AG10803 (cell line): Measurements from ENCODE around the gene IQSEC2.

Experiments
- DNase-seq: peaks from one replicate; pipeline ENCODE4 v3.0.0; 2010; ENCODE audit warnings: low read depth
- H3K4me3 ChIP-seq: 2 replicates; pipeline ENCODE4 v1.5.1; 2011; ENCODE audit warnings: mild to moderate bottlenecking, low read length, control low read depth
- TF ChIP-seq, protein P1 (sequence below): conservative IDR thresholded peaks from 2 replicates; pipeline ENCODE4 v1.5.1; 2011; ENCODE audit warnings: mild to moderate bottlenecking, low read length, control low read depth, inconsistent platforms

Gene IQSEC2

DNA sequence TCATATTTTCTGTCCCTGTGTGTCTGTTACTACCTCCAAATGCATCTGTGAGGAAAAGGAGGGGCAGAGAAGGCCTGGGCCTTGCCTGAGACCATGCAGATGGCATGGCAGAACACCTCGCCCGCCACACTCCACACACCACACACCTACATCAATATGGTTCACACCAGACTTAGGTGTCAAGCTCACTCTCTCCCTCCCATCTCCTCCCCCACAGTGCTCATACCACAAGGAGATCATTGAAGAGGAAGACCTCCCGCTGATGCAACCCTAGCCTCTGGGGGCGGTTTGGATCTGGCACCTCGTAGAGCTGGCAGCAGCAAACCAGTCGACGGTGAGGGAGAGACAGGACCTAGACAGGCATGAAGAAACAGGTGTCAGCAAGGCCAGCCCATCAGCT, 39.8 kb downstream of the IQSEC2 start:
- H3K4me3 ChIP-seq, result no peak overlapping the region
- TF ChIP-seq, protein P1, sequence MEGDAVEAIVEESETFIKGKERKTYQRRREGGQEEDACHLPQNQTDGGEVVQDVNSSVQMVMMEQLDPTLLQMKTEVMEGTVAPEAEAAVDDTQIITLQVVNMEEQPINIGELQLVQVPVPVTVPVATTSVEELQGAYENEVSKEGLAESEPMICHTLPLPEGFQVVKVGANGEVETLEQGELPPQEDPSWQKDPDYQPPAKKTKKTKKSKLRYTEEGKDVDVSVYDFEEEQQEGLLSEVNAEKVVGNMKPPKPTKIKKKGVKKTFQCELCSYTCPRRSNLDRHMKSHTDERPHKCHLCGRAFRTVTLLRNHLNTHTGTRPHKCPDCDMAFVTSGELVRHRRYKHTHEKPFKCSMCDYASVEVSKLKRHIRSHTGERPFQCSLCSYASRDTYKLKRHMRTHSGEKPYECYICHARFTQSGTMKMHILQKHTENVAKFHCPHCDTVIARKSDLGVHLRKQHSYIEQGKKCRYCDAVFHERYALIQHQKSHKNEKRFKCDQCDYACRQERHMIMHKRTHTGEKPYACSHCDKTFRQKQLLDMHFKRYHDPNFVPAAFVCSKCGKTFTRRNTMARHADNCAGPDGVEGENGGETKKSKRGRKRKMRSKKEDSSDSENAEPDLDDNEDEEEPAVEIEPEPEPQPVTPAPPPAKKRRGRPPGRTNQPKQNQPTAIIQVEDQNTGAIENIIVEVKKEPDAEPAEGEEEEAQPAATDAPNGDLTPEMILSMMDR, result no peak
- no peak for DNase-seq

DNA sequence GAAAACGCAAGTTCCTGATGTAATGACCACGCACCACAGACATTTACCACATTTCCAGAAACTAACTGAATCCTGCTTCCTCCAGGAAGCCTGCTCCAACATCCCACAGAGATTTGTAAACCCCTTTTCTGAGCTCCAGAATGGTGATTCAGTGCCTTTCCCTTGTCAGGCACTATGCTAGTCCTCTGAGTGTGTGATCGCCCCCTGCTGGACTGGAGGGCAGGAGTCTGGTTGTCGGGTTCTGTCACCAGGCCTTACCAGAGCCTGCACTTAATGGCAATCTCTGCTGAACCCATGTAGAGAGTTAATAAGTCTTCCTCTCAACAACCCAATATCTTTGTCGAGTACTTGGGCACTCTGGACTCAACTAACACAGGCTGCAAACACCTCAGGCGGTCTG, 41.9 kb downstream of the IQSEC2 start:
- DNase-seq, result no peak
- TF ChIP-seq, protein P1, result no peak
- H3K4me3 ChIP-seq, result no peak overlapping the region

DNA sequence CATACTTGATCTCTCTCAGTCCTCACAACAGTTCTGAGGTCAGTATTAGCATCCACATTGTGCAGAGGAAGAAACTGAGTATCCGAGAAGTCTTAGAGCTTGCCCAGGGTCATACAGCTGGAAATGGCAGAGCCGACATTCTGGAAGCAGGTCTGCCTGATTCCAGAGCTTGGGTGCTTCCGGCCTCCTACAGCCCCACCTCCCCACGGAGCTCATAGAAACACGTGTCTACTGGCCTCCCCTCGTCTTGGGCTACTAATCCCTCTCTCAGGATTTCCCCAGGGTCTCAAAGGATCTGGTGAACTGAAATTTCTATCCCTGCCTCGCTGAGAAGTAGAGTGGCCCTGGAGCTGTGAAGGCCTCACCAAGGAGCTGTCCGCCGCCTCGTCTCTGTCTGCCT, 44.3 kb downstream of the IQSEC2 start:
- H3K4me3 ChIP-seq, result no peak overlapping the region
- DNase-seq, result no peak
- TF ChIP-seq, protein P1, result no peak

DNA sequence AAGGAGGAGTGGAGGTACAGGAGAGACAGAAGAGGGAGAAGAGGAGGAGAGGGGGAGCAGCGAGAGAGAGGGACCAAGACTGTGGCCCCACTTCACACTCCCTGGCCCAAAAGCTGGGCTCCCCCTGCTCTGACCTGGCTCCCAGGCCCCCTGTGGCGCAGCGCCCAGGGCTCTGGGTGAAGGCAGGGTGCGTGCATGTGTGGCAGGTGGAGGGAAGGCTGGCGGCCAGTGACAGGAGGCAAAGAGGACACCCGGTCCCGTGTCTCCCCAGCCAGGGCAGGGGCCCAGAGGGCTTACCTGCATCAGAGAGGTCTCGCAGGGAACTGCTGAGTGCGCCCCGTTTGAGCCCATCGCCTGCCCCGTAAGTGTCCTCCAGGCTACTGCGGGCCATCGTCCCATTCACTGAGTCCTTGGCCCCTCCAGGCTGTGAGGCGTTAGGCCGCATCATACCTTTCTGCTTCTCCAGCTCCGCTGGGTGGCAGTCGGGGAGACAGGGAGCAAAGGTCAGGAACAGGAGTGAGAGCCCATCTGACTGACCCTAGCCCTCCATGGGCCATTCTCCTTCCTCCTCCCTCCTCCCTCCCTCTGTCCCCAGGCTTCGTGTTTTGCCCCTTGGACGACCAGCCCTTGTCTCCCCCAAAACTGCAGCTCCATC, 45.2 kb downstream of the IQSEC2 start:
- H3K4me3 ChIP-seq, result no peak overlapping the region
- no peak for DNase-seq
- TF ChIP-seq, protein P1, result no peak

DNA sequence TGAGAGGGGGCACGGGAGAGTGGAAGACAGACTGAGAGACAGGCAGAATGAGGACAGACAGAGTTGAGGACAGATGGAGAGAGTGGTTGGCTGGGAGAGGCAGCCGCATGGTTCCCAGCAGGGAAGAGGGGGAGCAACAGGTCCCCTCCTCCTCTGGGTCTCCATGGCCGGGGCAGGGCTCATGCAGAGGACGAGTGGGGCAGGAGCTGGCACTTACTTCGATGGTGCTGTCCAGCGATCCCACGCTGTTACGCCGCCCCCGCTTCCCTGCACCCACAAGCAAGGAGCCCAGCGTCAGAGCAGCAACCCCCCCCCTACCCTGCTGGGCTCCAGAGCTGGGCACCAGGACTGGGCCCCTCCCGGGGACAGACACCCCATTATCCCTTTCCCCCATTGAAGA, 45.8 kb downstream of the IQSEC2 start:
- H3K4me3 ChIP-seq, result no peak overlapping the region
- TF ChIP-seq, protein P1, result no peak
- no peak for DNase-seq

DNA sequence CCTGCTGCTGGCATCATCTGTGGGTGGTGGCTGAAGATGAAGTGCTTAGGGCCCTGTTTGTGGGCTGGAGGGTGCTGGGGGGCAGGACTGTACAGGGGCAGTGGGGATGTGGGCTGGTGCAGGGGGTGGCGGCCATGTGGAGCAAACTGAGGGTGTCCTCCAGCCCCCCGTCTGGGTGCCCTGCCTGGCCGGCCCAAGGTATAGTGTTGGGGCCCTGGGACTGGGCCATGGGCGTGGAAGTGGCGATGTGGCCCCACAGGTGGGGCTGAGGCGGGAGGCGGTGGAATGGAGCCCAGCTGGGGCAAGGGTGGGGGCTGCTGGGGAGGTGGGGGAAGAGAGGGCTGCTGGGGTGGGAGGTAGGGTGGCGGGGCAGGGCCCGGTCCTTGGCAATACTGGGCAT, 46.9 kb downstream of the IQSEC2 start:
- H3K4me3 ChIP-seq, result no peak overlapping the region
- TF ChIP-seq, protein P1, result no peak
- no peak for DNase-seq

DNA sequence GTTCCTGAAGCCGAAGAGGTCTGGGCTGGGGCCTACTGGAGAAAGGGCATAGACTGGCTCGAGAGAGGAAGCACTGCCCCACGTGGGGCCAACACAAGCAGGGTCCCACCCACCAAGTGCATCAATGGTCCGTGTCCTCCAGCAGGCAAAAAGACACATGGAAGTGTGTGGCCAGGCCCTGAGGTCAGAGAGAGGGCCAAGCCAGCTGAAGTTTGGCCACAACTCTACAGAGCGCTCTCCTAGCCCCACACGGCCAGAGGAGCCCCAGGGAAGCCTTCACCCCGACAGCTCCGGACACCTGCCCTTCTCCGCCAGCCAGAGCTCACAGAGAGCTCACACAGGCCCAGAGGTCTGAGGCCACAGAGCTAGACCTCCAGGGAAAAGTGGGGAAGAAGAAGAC, 47.8 kb downstream of the IQSEC2 start:
- no peak overlapping the region for H3K4me3 ChIP-seq
- TF ChIP-seq, protein P1, result no peak

More for the DNA sequence above, 47.8 kb downstream of the IQSEC2 start:
- no peak for DNase-seq
